Stimulated activated naive B cell treated with anti-CD40 and anti-IgM and Interleukin-4, amounts not matched to agents 10 μg/mL and 1 μg/mL and 100 μg/mL, for 72 hours (primary cell): ENCODE measurements around the gene PTPRT.

Experiments used
- ATAC-seq, 2 donors: fragments of 150-1000 bp; cut with Tn5 transposase; replicated peaks; 2 replicates each; pipeline ENCODE4 v1.10.0; 2021; ENCODE audit warnings: moderate library complexity in 1 of 2
- DNase-seq: peaks from one replicate; pipeline ENCODE4 v3.0.0; 2021
- H3K27ac Mint-ChIP-seq: one replicate; pipeline ENCODE4 v1.8.0; 2022; ENCODE audit warnings: mild to moderate bottlenecking, mixed read lengths
- H3K27me3 Mint-ChIP-seq, 2 donors: one replicate each; pipeline ENCODE4 v1.8.0; 2022; ENCODE audit warnings: mixed read lengths in 2 of 2
- H3K36me3 Mint-ChIP-seq, 2 donors: one replicate each; pipeline ENCODE4 v1.8.0; 2022; ENCODE audit warnings: mixed read lengths in 2 of 2, mild to moderate bottlenecking in 1 of 2
- H3K4me1 Mint-ChIP-seq, 2 donors: one replicate each; pipeline ENCODE4 v1.8.0; 2022; ENCODE audit warnings: mixed read lengths in 2 of 2, mild to moderate bottlenecking in 1 of 2
- H3K4me3 Mint-ChIP-seq, 2 donors: one replicate each; pipeline ENCODE4 v1.8.0; 2022; ENCODE audit warnings: mild to moderate bottlenecking in 2 of 2, mixed read lengths in 2 of 2, moderate library complexity in 1 of 2
- H3K9me3 Mint-ChIP-seq, 2 donors: one replicate each; pipeline ENCODE4 v1.8.0; 2022; ENCODE audit warnings: mixed read lengths in 2 of 2, mild to moderate bottlenecking in 1 of 2

The PTPRT gene

DNA sequence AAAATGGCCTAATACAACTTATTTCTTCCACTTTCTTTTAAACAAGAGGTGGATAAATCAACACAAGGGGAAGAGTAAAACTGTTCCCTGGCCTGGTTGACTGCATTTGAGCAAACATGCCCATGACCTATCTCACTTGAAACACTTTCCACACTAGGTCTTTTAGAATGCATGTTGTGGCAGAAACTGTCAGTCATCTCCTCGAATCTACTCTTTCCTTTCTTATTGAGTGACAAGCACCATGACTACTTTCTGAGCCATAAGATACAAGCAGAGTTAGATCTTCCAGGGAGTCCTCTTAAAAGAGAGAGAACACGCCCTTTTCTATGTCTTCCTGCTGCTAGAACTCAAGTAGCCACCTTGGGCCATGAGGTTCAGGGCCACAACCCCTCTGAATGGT, 66.5 kb downstream of the PTPRT start:
- Mint-ChIP-seq H3K4me3 (no peak overlapping the region), H3K9me3 (no peaks in the 10 kb centered on the region), H3K36me3 (no peaks in the 10 kb centered on the region), H3K27ac (no peak overlapping the region), H3K27me3 (peaks cover 0 to 4% of the 10 kb centered on the region in 2 donors), H3K4me1 (no peaks in the 10 kb centered on the region)
- ATAC-seq (no peak), DNase-seq (no peak)

DNA sequence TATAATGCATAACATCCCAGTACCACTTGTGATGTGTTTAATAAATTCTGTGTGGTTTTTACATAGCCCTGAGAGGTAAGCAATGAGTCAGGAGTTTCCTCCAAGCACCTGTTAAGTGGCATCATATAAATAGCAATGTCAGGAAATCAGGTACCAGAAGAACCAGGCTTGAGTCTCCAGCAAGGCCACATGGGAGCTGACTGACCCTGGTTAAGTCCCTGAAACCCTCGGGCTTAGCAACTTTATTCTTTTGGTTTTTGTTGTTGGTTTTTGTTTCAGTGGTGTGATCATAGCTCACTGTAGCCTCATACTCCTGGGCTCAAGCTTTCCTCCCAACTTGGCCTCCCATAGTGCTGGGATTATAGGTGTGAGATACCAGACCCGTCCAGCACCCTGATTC, 70.0 kb downstream of the PTPRT start:
- DNase-seq, result no peak
- H3K36me3 Mint-ChIP-seq, result no peaks in the 10 kb centered on the region
- no peak overlapping the region for H3K4me3 Mint-ChIP-seq
- no peak for ATAC-seq
- no peaks in the 10 kb centered on the region for H3K27me3 Mint-ChIP-seq
- H3K27ac Mint-ChIP-seq, result no peak overlapping the region
- peaks cover 0 to 3% of the 10 kb centered on the region in 2 donors for H3K9me3 Mint-ChIP-seq
- no peaks in the 10 kb centered on the region for H3K4me1 Mint-ChIP-seq

DNA sequence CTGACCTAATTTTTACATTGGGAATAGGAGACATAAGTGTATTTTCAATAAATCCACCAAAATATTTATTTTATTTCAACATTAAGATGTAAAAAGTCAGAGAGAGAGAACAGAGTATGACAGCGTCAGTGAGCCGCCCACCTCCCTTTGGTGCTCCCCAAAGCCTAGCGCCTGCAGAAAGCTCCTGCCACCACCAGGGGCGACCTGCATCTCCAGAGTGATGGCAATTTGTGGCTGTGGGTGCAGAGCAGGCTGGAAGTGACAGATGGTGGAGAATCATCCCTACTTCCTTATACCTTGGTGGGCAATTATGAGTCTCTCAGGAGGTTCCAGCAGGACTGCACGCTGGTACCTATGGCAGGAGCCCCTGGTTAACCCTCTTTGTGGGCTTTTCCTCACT, 87.3 kb downstream of the PTPRT start:
- Mint-ChIP-seq H3K9me3 (peaks cover 0 to 1% of the 10 kb centered on the region in 2 donors), H3K36me3 (no peaks in the 10 kb centered on the region), H3K27ac (no peak overlapping the region), H3K27me3 (peaks cover 5 to 8% of the 10 kb centered on the region in 2 donors), H3K4me1 (no peaks in the 10 kb centered on the region), H3K4me3 (no peak overlapping the region)
- DNase-seq (no peak), ATAC-seq (no peak)

DNA sequence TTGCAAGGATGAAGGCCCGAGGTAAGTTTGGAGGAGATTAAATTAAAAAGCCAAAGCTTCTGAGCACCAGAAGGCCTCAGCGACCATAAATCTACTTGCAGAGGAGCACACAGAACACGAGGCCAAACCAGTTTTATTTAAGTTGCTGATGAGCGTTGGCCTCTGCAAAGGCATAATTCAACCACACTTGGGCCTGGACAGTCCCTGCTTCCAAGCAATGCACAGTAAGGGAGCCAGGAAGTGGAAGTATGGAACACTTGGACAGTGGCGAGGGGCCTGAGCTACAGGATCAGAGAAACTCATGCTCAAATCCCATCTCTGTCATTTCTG, 92.8 kb downstream of the PTPRT start:
- DNase-seq, result no peak
- Mint-ChIP-seq H3K27ac (no peak overlapping the region), H3K36me3 (no peaks in the 10 kb centered on the region), H3K4me3 (no peak overlapping the region), H3K27me3 (peaks cover 5 to 16% of the 10 kb centered on the region in 2 donors), H3K4me1 (no peaks in the 10 kb centered on the region), H3K9me3 (peaks cover 12% of the 10 kb centered on the region in 2 donors)
- no peak for ATAC-seq

DNA sequence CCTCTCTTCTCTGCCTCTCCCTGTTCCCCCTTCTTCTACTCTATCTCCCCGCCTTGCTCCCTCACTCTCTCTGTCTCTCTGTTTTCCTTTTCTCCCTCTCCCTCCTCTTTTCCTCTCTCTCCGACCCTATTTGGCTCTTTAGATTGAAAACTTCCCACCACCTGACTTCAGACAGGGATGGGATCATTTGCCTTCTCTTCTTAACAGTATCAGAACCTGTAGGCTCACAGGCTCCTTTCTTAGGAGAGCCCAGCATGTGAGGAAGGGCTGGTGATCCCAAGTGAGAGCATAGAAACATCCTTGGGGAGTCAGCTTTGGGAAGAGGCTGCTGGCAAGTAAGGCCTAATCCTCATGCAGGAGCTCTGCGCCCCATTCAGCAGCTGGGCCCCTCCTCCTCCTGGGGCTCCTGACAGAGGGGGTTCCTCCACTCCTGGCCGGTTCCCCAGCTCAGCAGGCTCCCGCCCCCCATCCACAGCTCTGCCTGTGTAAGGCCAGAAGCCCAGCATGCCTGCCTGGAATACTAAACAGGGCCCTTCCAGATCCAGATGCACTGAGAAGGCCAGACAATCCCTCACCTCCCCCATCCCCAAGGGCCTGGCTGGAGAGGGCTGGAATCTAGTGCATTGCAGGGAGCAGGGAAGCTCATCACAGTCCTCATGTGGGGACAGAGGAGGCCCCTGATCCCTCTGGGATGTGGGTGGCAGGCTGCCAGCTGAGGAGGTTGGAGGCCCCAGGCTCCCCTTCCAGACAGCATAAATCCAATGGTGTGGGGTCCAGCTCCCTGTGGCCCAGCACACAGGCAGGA, 93.4 kb downstream of the PTPRT start:
- Mint-ChIP-seq H3K36me3 (no peaks in the 10 kb centered on the region), H3K9me3 (peaks cover 13 to 17% of the 10 kb centered on the region in 2 donors), H3K27me3 (peaks cover 5 to 16% of the 10 kb centered on the region in 2 donors), H3K4me3 (no peak overlapping the region), H3K4me1 (no peaks in the 10 kb centered on the region), H3K27ac (no peak overlapping the region)
- ATAC-seq (no peak), DNase-seq (no peak)

DNA sequence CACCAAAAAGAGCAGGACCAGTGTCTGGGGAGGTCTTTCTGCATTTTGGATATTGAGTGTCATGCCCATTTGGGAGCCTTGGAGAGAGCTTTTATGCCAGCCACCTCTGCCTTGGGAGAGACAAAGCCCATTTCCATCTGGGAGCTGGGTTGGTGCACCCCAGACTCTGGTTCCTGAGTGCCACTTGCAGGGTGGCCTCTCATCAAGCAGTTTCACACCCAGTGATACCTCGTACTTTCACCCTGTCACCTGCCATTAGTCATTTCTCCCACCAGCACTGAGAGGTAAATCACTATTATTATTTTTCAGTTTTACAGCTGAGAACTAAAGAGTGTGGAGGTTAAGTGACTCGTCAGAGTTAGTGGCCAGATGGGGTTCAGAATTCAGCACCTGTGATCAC, 94.7 kb downstream of the PTPRT start:
- no peak overlapping the region for H3K4me3 Mint-ChIP-seq
- ATAC-seq, result no peak
- DNase-seq, result no peak
- H3K27me3 Mint-ChIP-seq, result peaks cover 5 to 16% of the 10 kb centered on the region in 2 donors
- peaks cover 13 to 19% of the 10 kb centered on the region in 2 donors for H3K9me3 Mint-ChIP-seq
- no peaks in the 10 kb centered on the region for H3K4me1 Mint-ChIP-seq
- H3K36me3 Mint-ChIP-seq, result no peaks in the 10 kb centered on the region
- no peak overlapping the region for H3K27ac Mint-ChIP-seq

DNA sequence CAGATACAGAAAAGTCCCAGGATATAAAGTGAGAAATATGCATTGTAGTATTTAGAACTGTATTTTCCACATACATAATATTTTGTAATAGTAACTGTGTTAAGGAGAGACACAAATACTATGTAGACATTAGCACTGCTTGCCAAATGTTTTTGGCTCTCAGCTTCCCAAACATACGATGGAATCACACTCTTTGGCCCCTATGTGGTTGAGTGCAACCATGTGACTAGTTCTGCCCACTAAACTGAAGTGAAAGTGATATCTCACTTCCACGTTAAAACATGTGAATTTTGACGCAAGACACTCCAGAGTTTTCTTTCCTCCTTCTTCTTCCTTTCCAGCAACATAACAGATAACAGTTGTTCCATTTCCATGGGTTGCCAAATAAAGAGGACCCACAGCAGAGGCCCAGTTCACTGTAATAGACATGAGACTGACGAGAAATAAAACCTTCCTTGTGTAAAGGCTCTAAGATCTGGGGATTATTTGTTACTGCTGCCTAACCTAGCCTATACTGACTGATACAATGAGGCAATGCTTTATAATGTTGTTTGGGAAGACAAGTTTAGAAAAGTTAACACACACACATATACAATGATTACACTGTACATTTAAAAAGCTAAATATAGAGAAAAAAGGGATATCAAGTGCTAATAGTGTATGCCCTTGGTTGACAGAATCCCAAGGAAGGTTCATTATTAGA, 97.2 kb downstream of the PTPRT start:
- Mint-ChIP-seq H3K9me3 (peaks cover 15 to 19% of the 10 kb centered on the region in 2 donors), H3K4me1 (no peaks in the 10 kb centered on the region), H3K27me3 (peaks cover 0 to 21% of the 10 kb centered on the region in 2 donors), H3K4me3 (no peak overlapping the region), H3K27ac (no peak overlapping the region), H3K36me3 (no peaks in the 10 kb centered on the region)
- ATAC-seq (no peak), DNase-seq (no peak)

DNA sequence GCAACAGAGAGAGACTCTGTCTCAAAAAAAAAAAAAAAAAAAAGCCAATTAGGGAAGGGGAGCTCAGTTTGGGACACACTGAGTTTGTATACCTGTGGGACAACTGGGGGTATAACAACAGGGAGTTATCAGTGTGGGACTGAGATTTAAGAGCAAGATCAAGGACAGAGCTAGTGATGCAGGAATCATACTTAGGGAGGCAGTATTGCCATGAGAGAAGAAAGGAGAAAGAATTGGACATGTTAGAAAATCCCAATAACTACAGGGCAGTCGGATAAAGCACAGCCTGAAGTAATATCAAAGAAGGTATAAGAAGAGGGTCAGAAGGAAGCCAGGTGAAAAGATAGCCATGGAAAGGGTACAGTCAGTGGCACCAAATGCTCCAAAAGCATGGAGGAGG, 121.2 kb downstream of the PTPRT start:
- Mint-ChIP-seq H3K36me3 (no peaks in the 10 kb centered on the region), H3K4me1 (no peaks in the 10 kb centered on the region), H3K9me3 (peaks cover 0 to 5% of the 10 kb centered on the region in 2 donors), H3K27ac (no peak overlapping the region), H3K27me3 (no peaks in the 10 kb centered on the region), H3K4me3 (no peak overlapping the region)
- DNase-seq (no peak), ATAC-seq (no peak)

DNA sequence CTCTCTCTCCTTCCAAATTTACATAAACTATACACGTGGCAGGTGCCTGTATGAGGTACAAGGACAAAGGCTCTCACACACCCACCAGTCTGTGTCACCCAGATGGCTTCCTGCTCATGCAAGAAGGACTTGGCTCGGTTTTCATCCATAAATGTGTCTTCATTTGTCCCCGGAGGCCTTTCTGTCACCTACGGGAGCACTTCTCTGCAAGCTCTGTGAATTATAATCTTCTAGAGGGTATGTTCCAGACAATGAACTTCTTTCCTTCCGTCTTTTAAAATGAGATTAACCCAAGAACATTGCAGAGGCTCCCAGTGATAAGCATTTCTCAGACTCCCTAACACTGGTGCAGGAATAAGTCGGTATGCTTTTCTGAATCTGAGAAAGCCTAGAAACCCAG, 123.6 kb downstream of the PTPRT start:
- ATAC-seq (no peak), DNase-seq (no peak)
- Mint-ChIP-seq H3K27ac (no peak overlapping the region), H3K27me3 (no peaks in the 10 kb centered on the region), H3K9me3 (peaks cover 0 to 5% of the 10 kb centered on the region in 2 donors), H3K36me3 (no peaks in the 10 kb centered on the region), H3K4me1 (no peaks in the 10 kb centered on the region), H3K4me3 (no peak overlapping the region)

DNA sequence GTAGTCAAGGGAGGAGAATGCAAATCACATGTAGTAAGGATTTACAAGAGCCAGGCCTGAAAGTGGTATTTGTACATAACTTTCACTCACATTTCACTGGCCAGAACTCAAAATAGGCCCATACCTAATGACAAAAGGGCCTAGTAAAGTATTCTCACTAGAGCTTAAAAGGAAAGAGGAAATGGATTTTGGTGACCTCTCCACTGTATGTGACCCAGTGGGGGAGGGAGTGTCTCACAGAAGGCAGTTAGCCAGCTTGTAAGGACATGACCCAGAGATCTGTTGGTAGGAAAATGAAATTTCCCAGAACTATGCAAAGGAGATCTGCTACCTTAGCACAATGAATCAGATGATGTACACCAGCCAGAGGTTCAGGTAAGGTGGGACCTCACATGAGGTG, 124.4 kb downstream of the PTPRT start:
- DNase-seq, result no peak
- Mint-ChIP-seq H3K27ac (no peak overlapping the region), H3K36me3 (no peaks in the 10 kb centered on the region), H3K27me3 (no peaks in the 10 kb centered on the region), H3K4me3 (no peak overlapping the region), H3K9me3 (peaks cover 0 to 5% of the 10 kb centered on the region in 2 donors), H3K4me1 (no peaks in the 10 kb centered on the region)
- ATAC-seq, result no peak

DNA sequence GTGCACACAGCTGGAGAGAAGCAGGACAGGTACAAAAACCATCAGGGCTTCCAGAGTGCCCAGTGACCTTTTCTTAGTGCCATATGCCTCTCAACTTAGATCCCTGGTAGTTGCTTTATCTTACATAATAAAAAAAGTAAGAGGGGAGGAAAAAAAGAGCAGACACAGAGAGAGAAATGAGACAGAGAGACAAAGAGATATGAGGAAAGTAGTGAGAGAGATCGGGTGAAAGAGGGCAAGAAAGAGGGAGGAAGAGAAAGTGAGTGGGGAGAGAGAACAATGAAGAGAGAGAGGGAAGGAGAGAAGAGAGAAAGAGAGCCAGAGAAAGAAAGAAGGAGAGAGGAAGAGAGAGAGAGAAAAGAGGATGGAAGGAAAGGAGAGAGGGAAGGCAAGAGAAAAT, 131.6 kb downstream of the PTPRT start:
- peaks cover 2 to 5% of the 10 kb centered on the region in 2 donors for H3K9me3 Mint-ChIP-seq
- peaks cover 0 to 2% of the 10 kb centered on the region in 2 donors for H3K27me3 Mint-ChIP-seq
- H3K4me1 Mint-ChIP-seq, result no peaks in the 10 kb centered on the region
- H3K27ac Mint-ChIP-seq, result no peak overlapping the region
- H3K36me3 Mint-ChIP-seq, result no peaks in the 10 kb centered on the region
- H3K4me3 Mint-ChIP-seq, result no peak overlapping the region
- DNase-seq (no peak), ATAC-seq (no peak)

DNA sequence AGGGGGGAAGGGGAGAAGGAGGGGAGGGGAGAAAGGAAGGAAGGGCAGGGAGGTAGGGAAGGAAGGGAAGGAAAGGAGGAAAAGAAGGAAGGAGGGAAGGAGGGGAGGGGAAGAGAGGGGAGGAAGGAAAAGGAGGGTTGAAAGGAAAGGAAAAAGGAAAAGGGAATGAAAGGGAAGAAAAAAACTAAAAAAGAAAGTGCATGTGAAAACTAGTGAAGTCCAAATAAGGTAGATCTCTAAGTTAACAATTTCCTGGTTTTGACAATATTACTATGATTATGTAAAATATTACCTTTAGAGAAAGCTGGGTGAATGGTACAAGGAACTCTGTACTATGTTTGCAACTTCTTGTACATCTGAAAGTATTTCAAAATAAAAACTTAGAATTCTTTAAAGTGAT, 132.4 kb downstream of the PTPRT start:
- ATAC-seq, result no peak
- H3K27ac Mint-ChIP-seq, result no peak overlapping the region

DNA sequence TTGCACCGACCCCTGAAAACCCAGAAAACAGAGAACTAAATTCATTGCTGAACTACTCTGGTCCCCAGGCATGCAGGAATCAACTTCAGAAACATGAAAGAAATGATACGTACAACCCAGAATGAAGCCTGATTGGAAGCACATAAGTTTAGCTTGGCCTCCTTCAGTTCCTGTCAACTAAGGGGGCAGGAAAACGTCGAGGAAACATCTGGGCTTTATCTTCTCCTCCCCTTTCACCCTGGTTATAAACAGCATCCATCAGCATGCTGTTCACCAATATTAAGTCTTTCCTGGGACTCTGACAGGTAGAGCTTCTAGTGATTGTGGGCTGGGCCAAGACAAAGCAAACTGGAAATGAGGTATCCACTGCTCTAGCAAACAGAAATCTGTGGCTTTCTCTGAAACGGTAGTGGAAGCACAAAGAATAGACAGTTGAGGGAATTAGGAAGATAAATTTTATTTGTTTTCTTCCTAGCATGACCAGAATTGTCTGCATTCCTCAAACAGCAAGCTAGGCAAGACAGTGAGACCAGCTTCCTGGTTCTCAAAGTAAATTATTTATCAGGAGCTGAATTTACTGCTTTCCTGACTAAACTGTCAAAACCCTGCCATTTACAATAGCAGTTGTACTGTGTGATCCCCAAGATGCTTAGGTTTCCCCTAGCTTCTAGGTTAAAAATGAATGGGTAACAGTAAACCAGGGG, 134.4 kb downstream of the PTPRT start:
- H3K27me3 Mint-ChIP-seq, result peaks cover 0 to 3% of the 10 kb centered on the region in 2 donors
- peaks cover 3 to 5% of the 10 kb centered on the region in 2 donors for H3K9me3 Mint-ChIP-seq
- H3K4me1 Mint-ChIP-seq, result no peaks in the 10 kb centered on the region
- H3K27ac Mint-ChIP-seq, result no peak overlapping the region
- no peak for DNase-seq
- H3K36me3 Mint-ChIP-seq, result no peaks in the 10 kb centered on the region
- H3K4me3 Mint-ChIP-seq, result no peak overlapping the region
- no peak for ATAC-seq

More for the DNA sequence above, 132.4 kb downstream of the PTPRT start:
- no peak for DNase-seq
- peaks cover 0 to 3% of the 10 kb centered on the region in 2 donors for H3K27me3 Mint-ChIP-seq
- H3K36me3 Mint-ChIP-seq, result no peaks in the 10 kb centered on the region
- H3K4me3 Mint-ChIP-seq, result no peak overlapping the region
- H3K9me3 Mint-ChIP-seq, result peaks cover 3 to 5% of the 10 kb centered on the region in 2 donors
- H3K4me1 Mint-ChIP-seq, result no peaks in the 10 kb centered on the region

DNA sequence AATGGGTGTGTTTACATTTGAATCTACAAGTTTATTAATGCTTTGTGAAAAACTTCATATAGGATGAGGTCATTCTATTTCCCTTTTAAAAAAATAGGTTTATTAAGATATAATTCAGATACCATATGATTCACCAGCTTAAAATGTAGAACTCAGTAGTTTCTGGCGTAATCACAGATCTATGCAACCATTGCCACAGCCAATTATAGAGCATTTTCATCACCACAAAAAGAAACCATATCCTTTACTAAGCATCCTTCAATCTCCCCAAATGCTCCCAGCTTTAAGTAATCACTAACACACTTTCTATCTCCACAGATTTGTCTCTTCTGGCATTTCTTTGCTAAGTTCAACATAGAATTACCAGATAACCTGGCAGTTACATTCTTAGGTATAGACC, 137.2 kb downstream of the PTPRT start:
- Mint-ChIP-seq H3K27ac (no peak overlapping the region), H3K4me1 (no peaks in the 10 kb centered on the region), H3K4me3 (no peak overlapping the region), H3K36me3 (no peaks in the 10 kb centered on the region), H3K27me3 (peaks cover 0 to 3% of the 10 kb centered on the region in 2 donors), H3K9me3 (peaks cover 5% of the 10 kb centered on the region in 2 donors)
- no peak for DNase-seq
- ATAC-seq, result no peak
